Measurements from ENCODE around the gene APBA1.

APBA1 gene

DNA sequence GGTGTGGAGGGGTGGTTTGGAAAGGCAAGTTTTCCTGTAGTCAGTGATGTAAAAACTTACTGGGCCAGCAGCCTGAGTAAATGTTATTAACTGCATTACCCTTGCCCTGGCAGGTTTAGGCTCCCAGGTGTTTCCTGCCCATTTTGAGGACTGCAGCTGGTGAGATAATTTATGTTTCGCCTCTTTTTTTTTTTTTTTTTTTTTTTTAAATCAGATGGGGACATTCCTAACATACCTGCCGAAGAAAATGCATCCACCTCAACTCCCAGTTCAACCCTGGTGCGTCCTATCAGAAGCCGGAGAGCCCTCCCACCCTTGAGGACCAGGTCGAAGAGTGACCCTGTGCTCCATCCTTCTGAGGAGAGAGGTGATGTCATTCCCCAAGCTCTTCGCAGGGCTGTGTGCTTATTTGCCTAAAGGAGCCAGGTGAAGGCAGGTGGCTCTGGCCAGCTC lies 286.6 kb downstream of the APBA1 start:
- no peak overlapping the region for H3K27ac ChIP-seq
- H3K9me3 ChIP-seq = no peaks in the 10 kb centered on the region
- H3K4me1 ChIP-seq (ENCODE audit: control insufficient read depth in 1 of 2, insufficient read depth in 1 of 2, low read depth in 1 of 2, low read length in 1 of 2) = no peaks in the 10 kb centered on the region
- H3K27me3 ChIP-seq = peaks cover 5% of the 10 kb centered on the region
- no peaks in the 10 kb centered on the region for H3K36me3 ChIP-seq
- TF ChIP-seq, protein P1, sequence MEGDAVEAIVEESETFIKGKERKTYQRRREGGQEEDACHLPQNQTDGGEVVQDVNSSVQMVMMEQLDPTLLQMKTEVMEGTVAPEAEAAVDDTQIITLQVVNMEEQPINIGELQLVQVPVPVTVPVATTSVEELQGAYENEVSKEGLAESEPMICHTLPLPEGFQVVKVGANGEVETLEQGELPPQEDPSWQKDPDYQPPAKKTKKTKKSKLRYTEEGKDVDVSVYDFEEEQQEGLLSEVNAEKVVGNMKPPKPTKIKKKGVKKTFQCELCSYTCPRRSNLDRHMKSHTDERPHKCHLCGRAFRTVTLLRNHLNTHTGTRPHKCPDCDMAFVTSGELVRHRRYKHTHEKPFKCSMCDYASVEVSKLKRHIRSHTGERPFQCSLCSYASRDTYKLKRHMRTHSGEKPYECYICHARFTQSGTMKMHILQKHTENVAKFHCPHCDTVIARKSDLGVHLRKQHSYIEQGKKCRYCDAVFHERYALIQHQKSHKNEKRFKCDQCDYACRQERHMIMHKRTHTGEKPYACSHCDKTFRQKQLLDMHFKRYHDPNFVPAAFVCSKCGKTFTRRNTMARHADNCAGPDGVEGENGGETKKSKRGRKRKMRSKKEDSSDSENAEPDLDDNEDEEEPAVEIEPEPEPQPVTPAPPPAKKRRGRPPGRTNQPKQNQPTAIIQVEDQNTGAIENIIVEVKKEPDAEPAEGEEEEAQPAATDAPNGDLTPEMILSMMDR (IDR thresholded peaks at IDR 0.05) = no peak
- H3K4me3 ChIP-seq (ENCODE audit: low read depth in 1 of 2, low read length in 1 of 2) = no peak overlapping the region

DNA sequence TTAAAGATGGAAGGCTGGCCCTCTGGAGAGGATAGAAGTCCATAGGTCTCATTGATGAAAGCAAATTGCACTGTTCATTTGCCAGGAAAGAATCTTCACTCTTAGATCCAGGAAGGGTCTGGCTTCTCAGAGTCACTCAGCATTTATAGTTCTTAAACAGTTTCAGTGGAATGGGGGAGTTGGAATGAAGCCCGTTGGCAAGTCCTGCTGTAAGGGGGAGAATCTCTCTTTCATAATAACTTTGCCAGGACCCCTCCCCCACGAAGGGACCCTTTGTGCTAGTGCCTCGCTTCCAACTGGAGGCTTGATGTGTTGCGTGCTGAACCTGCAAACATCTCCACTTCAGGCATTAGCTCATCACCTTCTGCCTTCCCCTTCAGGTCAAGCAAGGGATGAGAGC lies 290.0 kb downstream of the APBA1 start:
- no peak overlapping the region for H3K4me3 ChIP-seq (ENCODE audit: low read depth in 1 of 2, low read length in 1 of 2)
- TF ChIP-seq, protein P1 (IDR thresholded peaks at IDR 0.05) = no peak
- H3K36me3 ChIP-seq = no peaks in the 10 kb centered on the region
- peaks cover 5% of the 10 kb centered on the region for H3K27me3 ChIP-seq
- H3K9me3 ChIP-seq = no peaks in the 10 kb centered on the region
- no peaks in the 10 kb centered on the region for H3K4me1 ChIP-seq (ENCODE audit: control insufficient read depth in 1 of 2, insufficient read depth in 1 of 2, low read depth in 1 of 2, low read length in 1 of 2)
- H3K27ac ChIP-seq = no peak overlapping the region

DNA sequence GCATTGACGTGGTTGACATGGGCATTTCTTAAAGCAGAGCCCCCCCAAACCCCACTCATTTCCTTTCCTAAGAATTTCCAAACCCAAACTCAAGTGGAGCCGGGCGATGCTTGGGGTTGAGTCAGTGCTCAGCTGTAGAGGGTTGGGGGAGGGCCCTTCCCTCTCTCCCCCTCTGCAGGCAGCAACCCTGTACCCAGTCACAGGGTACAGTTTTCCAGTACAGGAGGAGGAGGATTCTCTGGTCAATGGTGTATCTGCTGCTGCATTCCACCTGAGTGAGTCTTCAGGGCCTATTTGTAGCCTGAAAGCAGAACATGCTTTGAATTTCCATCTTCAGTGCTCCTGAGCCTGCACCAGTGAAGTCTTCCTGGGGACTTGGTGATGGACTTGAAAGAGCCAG lies 291.4 kb downstream of the APBA1 start:
- Histone ChIP-seq H3K4me1 (ENCODE audit: control insufficient read depth in 1 of 2, insufficient read depth in 1 of 2, low read depth in 1 of 2, low read length in 1 of 2) (no peaks in the 10 kb centered on the region), H3K4me3 (ENCODE audit: low read depth in 1 of 2, low read length in 1 of 2) (no peak overlapping the region), H3K27me3 (no peaks in the 10 kb centered on the region), H3K36me3 (no peaks in the 10 kb centered on the region), H3K9me3 (no peaks in the 10 kb centered on the region), H3K27ac (no peak overlapping the region)
- TF ChIP-seq, protein P1 (IDR thresholded peaks at IDR 0.05) = no peak

DNA sequence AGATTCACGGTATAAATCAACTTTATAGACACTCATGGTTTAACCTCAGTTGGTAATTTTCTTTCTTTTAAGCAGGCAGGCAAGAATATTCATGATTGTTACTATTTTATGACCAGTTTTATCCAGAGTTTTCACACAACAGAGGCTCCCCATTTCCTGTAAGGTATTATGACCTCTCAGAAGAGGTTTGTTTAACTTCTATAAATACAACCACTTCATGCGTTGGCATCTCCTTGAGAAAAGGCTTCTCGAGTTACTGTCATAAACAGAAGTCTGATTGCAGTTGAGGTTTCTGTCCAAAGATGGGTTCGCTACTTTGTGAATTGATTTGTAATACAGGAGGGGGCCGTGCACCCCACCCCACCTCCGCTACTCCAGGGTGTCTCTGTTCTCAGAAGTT lies 291.9 kb downstream of the APBA1 start:
- TF ChIP-seq, protein P1 (IDR thresholded peaks at IDR 0.05) = no peak
- no peak overlapping the region for H3K4me3 ChIP-seq (ENCODE audit: low read depth in 1 of 2, low read length in 1 of 2)
- no peaks in the 10 kb centered on the region for H3K9me3 ChIP-seq
- H3K27me3 ChIP-seq = no peaks in the 10 kb centered on the region
- H3K27ac ChIP-seq = no peak overlapping the region
- no peaks in the 10 kb centered on the region for H3K36me3 ChIP-seq
- no peaks in the 10 kb centered on the region for H3K4me1 ChIP-seq (ENCODE audit: control insufficient read depth in 1 of 2, insufficient read depth in 1 of 2, low read depth in 1 of 2, low read length in 1 of 2)

DNA sequence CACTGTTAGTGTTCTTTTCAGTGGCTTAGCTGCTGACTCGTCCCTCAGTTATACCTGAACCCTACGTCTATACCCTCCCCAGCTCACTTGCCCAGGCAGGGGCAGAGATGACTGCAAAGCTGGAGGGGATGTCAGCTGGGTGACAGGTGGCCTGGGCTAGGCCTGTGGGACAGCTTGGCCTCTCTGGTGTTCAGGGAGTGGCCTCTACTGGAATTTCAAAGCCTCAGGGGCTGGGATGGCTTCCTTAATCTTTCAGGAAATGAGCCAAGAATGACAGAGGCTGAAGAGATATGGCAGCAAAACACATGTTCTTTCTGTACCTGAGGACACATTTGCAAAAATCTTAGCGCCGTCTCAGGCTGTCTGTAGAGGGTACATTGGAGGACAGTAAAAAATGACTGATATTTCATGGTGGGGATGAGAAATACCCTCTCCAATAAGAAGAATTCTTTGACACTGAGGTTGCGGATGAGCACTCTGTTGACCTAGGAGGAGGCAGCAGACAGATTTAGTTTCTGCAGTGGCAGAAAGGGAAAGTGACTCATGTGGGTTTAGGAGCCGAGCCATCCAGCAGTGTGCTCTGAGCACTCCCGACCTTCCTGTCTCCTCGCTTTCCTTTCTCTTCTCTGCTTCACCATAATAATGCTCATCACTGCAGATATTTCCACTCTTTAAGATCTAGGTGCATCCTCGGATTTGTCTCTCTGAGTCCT lies 292.7 kb downstream of the APBA1 start:
- Histone ChIP-seq H3K4me3 (ENCODE audit: low read depth in 1 of 2, low read length in 1 of 2) (no peak overlapping the region), H3K4me1 (ENCODE audit: control insufficient read depth in 1 of 2, insufficient read depth in 1 of 2, low read depth in 1 of 2, low read length in 1 of 2) (no peaks in the 10 kb centered on the region)
- TF ChIP-seq, protein P1 (IDR thresholded peaks at IDR 0.05) = no peak

More for the DNA sequence above, 292.7 kb downstream of the APBA1 start:
- H3K27me3 ChIP-seq = no peaks in the 10 kb centered on the region
- no peaks in the 10 kb centered on the region for H3K36me3 ChIP-seq
- no peak overlapping the region for H3K27ac ChIP-seq
- no peaks in the 10 kb centered on the region for H3K9me3 ChIP-seq
